Measurements from ENCODE around the gene RAB22A.

RAB22A gene

GRCh38 chr20:58381627-58382026 lies 72.1 kb downstream of the RAB22A start:
- H3K4me2 ChIP-seq (ENCODE audit: insufficient read depth, low read length) = no peak overlapping the region
- no peak for DNase-seq

DNA sequence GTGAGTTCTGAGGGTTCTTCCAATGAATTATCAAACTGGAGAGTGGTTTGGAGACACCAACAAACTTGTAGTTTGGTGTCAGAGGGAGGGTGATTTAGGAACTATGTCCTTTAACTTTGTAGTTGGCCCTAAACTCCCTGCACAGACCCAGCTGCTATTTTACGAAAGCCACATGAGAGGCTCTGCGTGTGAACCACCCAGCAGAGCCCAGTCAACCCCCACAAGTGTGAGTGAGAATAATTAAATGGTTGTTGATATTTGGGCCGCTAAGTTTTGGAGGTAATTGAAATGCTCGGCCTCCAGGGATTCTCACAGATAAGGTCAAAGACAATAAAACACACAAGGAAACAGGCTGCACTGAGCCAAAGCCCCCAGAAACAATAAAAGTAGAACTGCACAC lies 72.6 kb downstream of the RAB22A start:
- H3K4me3 ChIP-seq (ENCODE audit: low read depth in 1 of 2, low read length in 2 of 2) = no peak overlapping the region
- H3K9me3 ChIP-seq (ENCODE audit: insufficient read depth, low read length, severe bottlenecking) = peaks cover 5% of the 10 kb centered on the region
- no peaks in the 10 kb centered on the region for H3K36me3 ChIP-seq (ENCODE audit: insufficient read depth, low read length)
- no peak overlapping the region for H3K4me2 ChIP-seq (ENCODE audit: insufficient read depth, low read length)
- no peak for ATAC-seq (ENCODE audit: insufficient read depth, low read depth)
- H3K27ac ChIP-seq (ENCODE audit: low read length) = no peak overlapping the region
- DNase-seq = no peak
- H3K4me1 ChIP-seq (ENCODE audit: insufficient read depth, low read length) = no peaks in the 10 kb centered on the region
- no peaks in the 10 kb centered on the region for H3K79me2 ChIP-seq (ENCODE audit: insufficient read depth, low read length)
- no peaks in the 10 kb centered on the region for H4K20me1 ChIP-seq (ENCODE audit: insufficient read depth, low read length)
- TF ChIP-seq, protein P1, sequence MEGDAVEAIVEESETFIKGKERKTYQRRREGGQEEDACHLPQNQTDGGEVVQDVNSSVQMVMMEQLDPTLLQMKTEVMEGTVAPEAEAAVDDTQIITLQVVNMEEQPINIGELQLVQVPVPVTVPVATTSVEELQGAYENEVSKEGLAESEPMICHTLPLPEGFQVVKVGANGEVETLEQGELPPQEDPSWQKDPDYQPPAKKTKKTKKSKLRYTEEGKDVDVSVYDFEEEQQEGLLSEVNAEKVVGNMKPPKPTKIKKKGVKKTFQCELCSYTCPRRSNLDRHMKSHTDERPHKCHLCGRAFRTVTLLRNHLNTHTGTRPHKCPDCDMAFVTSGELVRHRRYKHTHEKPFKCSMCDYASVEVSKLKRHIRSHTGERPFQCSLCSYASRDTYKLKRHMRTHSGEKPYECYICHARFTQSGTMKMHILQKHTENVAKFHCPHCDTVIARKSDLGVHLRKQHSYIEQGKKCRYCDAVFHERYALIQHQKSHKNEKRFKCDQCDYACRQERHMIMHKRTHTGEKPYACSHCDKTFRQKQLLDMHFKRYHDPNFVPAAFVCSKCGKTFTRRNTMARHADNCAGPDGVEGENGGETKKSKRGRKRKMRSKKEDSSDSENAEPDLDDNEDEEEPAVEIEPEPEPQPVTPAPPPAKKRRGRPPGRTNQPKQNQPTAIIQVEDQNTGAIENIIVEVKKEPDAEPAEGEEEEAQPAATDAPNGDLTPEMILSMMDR (IDR thresholded peaks at IDR 0.05; ENCODE audit: borderline replicate concordance, extremely low read depth, low read length, poor library complexity, severe bottlenecking) = no peak
- TF ChIP-seq EZH2 (IDR thresholded peaks at IDR 0.05; ENCODE audit: borderline replicate concordance, low read depth, low read length, severe bottlenecking) = no peak
- no peaks in the 10 kb centered on the region for H3K27me3 ChIP-seq (ENCODE audit: insufficient read depth, low read length, poor library complexity)
- no peak overlapping the region for H2AFZ ChIP-seq (ENCODE audit: low read depth, low read length)
- H3K9ac ChIP-seq (ENCODE audit: low read depth, low read length) = no peak overlapping the region

More at GRCh38 chr20:58381627-58382026, 72.1 kb downstream of the RAB22A start:
- Histone ChIP-seq H3K36me3 (ENCODE audit: insufficient read depth, low read length) (no peaks in the 10 kb centered on the region), H3K79me2 (ENCODE audit: insufficient read depth, low read length) (no peaks in the 10 kb centered on the region), H3K27me3 (ENCODE audit: insufficient read depth, low read length, poor library complexity) (no peaks in the 10 kb centered on the region), H2AFZ (ENCODE audit: low read depth, low read length) (no peak overlapping the region), H3K9me3 (ENCODE audit: insufficient read depth, low read length, severe bottlenecking) (peaks cover 5% of the 10 kb centered on the region), H3K4me1 (ENCODE audit: insufficient read depth, low read length) (no peaks in the 10 kb centered on the region), H3K27ac (ENCODE audit: low read length) (no peak overlapping the region), H4K20me1 (ENCODE audit: insufficient read depth, low read length) (no peaks in the 10 kb centered on the region), H3K4me3 (ENCODE audit: low read depth in 1 of 2, low read length in 2 of 2) (no peak overlapping the region), H3K9ac (ENCODE audit: low read depth, low read length) (no peak overlapping the region)
- TF ChIP-seq EZH2 (IDR thresholded peaks at IDR 0.05; ENCODE audit: borderline replicate concordance, low read depth, low read length, severe bottlenecking) = no peak
- TF ChIP-seq, protein P1 (IDR thresholded peaks at IDR 0.05; ENCODE audit: borderline replicate concordance, extremely low read depth, low read length, poor library complexity, severe bottlenecking) = no peak
- no peak for ATAC-seq (ENCODE audit: insufficient read depth, low read depth)

DNA sequence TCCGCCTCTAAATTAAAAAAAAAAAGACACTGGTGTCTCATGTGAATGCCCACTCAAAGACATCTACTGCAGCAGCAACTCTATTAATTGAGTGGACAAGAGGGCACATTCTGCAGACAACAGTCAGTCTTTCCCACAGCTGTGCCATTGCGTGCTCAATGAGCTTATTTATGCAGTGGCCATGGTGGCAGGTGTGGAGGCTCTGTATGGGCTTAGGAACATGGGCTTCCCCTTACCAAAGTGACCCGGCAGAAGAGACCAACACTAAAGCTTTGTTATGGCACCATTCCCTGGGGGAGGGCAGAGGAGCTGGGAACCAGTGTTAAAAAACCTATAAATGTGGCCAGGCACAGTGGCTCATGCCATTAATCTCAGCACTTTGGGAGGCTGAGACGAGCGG lies 75.3 kb downstream of the RAB22A start:
- Histone ChIP-seq H3K36me3 (ENCODE audit: insufficient read depth, low read length) (peaks cover 2% of the 10 kb centered on the region; the same call in 1 of the 2 replicates), H3K4me1 (ENCODE audit: insufficient read depth, low read length) (peaks cover 9% of the 10 kb centered on the region), H3K4me2 (ENCODE audit: insufficient read depth, low read length) (no peak overlapping the region), H3K27me3 (ENCODE audit: insufficient read depth, low read length, poor library complexity) (no peaks in the 10 kb centered on the region), H2AFZ (ENCODE audit: low read depth, low read length) (no peak overlapping the region), H3K9ac (ENCODE audit: low read depth, low read length) (no peak overlapping the region), H3K9me3 (ENCODE audit: insufficient read depth, low read length, severe bottlenecking) (peaks cover 8% of the 10 kb centered on the region), H3K27ac (ENCODE audit: low read length) (no peak overlapping the region), H3K4me3 (ENCODE audit: low read depth in 1 of 2, low read length in 2 of 2) (no peak overlapping the region), H4K20me1 (ENCODE audit: insufficient read depth, low read length) (peaks cover 3% of the 10 kb centered on the region; the same call in 1 of the 2 replicates), H3K79me2 (ENCODE audit: insufficient read depth, low read length) (peaks cover 7% of the 10 kb centered on the region)
- TF ChIP-seq EZH2 (IDR thresholded peaks at IDR 0.05; ENCODE audit: borderline replicate concordance, low read depth, low read length, severe bottlenecking) = no peak
- TF ChIP-seq, protein P1 (IDR thresholded peaks at IDR 0.05; ENCODE audit: borderline replicate concordance, extremely low read depth, low read length, poor library complexity, severe bottlenecking) = no peak
- ATAC-seq (ENCODE audit: insufficient read depth, low read depth) (no peak), DNase-seq (no peak)

All from DND-41 (cell line).